ENCODE data around the gene POLR1E. TPM values are rescaled to one million over a fixed set of nuclear protein-coding genes. Genes with fewer than 3 reads are reported as not detected.
"Not testable (repeated sequence)": the region's sequence is repeated elsewhere in the genome, so short reads cannot be mapped to it uniquely, and the experiment has no call there.

Gene POLR1E
- total RNA-seq, 1 donor: 36.6 TPM

- H3K4me3 ChIP-seq (ENCODE audit: low read depth, low read length): no peak overlapping the region
- no peak for TF ChIP-seq CTCF (IDR thresholded peaks at IDR 0.05; ENCODE audit: insufficient read depth, low read length)
- no peak for DNase-seq (ENCODE audit: low read depth)
These were observed 18.0 kb downstream of the POLR1E start for GRCh38 chr9:37503736-37504135.

- H3K4me3 ChIP-seq (ENCODE audit: low read depth, low read length): no peak overlapping the region
- DNase-seq (ENCODE audit: low read depth): no peak
- TF ChIP-seq CTCF (IDR thresholded peaks at IDR 0.05; ENCODE audit: insufficient read depth, low read length): no peak
These were observed 18.9 kb downstream of the POLR1E start for GRCh38 chr9:37504605-37505004.

GRCh38 chr9:37507566-37508134, 21.9 kb downstream of the POLR1E start:
- DNase-seq (ENCODE audit: low read depth): no peak
- no peak overlapping the region for H3K4me3 ChIP-seq (ENCODE audit: low read depth, low read length)
- no peak for TF ChIP-seq CTCF (IDR thresholded peaks at IDR 0.05; ENCODE audit: insufficient read depth, low read length)

GRCh38 chr9:37508135-37508833, 22.5 kb downstream of the POLR1E start:
- no peak overlapping the region for H3K4me3 ChIP-seq (ENCODE audit: low read depth, low read length)
- no peak for TF ChIP-seq CTCF (IDR thresholded peaks at IDR 0.05; ENCODE audit: insufficient read depth, low read length)
- no peak for DNase-seq (ENCODE audit: low read depth)

GRCh38 chr9:37508834-37509206, 23.1 kb downstream of the POLR1E start:
- no peak for TF ChIP-seq CTCF (IDR thresholded peaks at IDR 0.05; ENCODE audit: insufficient read depth, low read length)
- no peak for DNase-seq (ENCODE audit: low read depth)

GRCh38 chr9:37509536-37509935, 23.8 kb downstream of the POLR1E start:
- no peak for TF ChIP-seq CTCF (IDR thresholded peaks at IDR 0.05; ENCODE audit: insufficient read depth, low read length)
- H3K4me3 ChIP-seq (ENCODE audit: low read depth, low read length): no peak overlapping the region
- no peak for DNase-seq (ENCODE audit: low read depth)

More at GRCh38 chr9:37508834-37509206, 23.1 kb downstream of the POLR1E start:
- no peak overlapping the region for H3K4me3 ChIP-seq (ENCODE audit: low read depth, low read length)

GRCh38 chr9:37510053-37510452, 24.3 kb downstream of the POLR1E start:
- H3K4me3 ChIP-seq (ENCODE audit: low read depth, low read length); DNase-seq (ENCODE audit: low read depth): not testable (repeated sequence)
